Cardiac muscle cell (in vitro differentiated cells and primary cell): ENCODE data around the gene APOL1. TPM values are rescaled to one million over a fixed set of nuclear protein-coding genes. Genes with fewer than 3 reads are reported as not detected.
A peak's percentile ranks its signal among the peaks of the same experiment; 100 is the strongest.
"Not testable (repeated sequence)": the region's sequence is repeated elsewhere in the genome, so short reads cannot be mapped to it uniquely, and the experiment has no call there.

ENCODE experiments used
- DNase-seq, 2 donors: peaks; one replicate each; pipeline versions ENCODE4 v3.0.0 to v3.0.0-alpha.2; 2010 to 2017; ENCODE audit warnings: low read depth in 1 of 2, low spot score in 1 of 2
- H3K27ac ChIP-seq: fragments of 200-600 bp; sonication (generic); 2 replicates; pipeline ENCODE4 v1.5.1; 2016
- H3K27me3 ChIP-seq: fragments of 200-600 bp; sonication (generic); 2 replicates; pipeline ENCODE4 v1.6.0; 2016; ENCODE audit warnings: control low read depth
- H3K36me3 ChIP-seq: fragments of 200-600 bp; sonication (generic); 2 replicates; pipeline ENCODE4 v1.5.1; 2016; ENCODE audit warnings: control low read depth
- H3K4me1 ChIP-seq: fragments of 200-600 bp; sonication (generic); 2 replicates; pipeline ENCODE4 v1.8.1; 2017; ENCODE audit warnings: low read depth, mild to moderate bottlenecking, mixed run types
- H3K4me3 ChIP-seq: fragments of 200-600 bp; sonication (generic); 2 replicates; pipeline ENCODE4 v1.5.1; 2016; ENCODE audit warnings: mild to moderate bottlenecking
- H3K9me3 ChIP-seq: fragments of 200-600 bp; sonication (generic); 2 replicates; pipeline ENCODE4 v1.5.1; 2017; ENCODE audit warnings: low read depth, mild to moderate bottlenecking, control low read depth
- CTCF ChIP-seq: IDR thresholded peaks from 2 replicates; pipeline ENCODE4 v1.5.1; 2012; ENCODE audit warnings: low read depth, mild to moderate bottlenecking, low read length
- polyA plus RNA-seq: library from polyadenylated mRNA; unstranded; fragments of >200 nt; fragmentation: Nextera tagmentation; extraction: Ambion mirVana; gene quantifications from 2 replicates; pipeline ENCODE4 v1.2.1, GENCODE V29; 2016
- total RNA-seq: library from RNA; depleted of rRNA; stranded (reverse); fragments of >200 nt; gene quantifications from 2 replicates; pipeline ENCODE4 v1.2.3, GENCODE V29; 2016

APOL1 gene
- total and polyA plus RNA-seq, 2 experiments from 2014 or later = 0.06 TPM; not detected in 1

- no peaks in the 10 kb centered on the region for H3K27me3 ChIP-seq
- TF ChIP-seq CTCF = no peak
- DNase-seq = no peak
- H3K4me1 ChIP-seq = no peaks in the 10 kb centered on the region
- no peaks in the 10 kb centered on the region for H3K36me3 ChIP-seq
- H3K9me3 ChIP-seq = no peaks in the 10 kb centered on the region
- H3K4me3 ChIP-seq = no peak overlapping the region
- H3K27ac ChIP-seq = no peak overlapping the region
Observed at GRCh38 chr22:36267896-36268485, 15.1 kb downstream of the APOL1 start.

GRCh38 chr22:36271231-36271630, 18.3 kb downstream of the APOL1 start:
- not testable (repeated sequence) for H3K4me3 ChIP-seq, H3K27me3 ChIP-seq, H3K36me3 ChIP-seq, DNase-seq, H3K4me1 ChIP-seq, H3K9me3 ChIP-seq, H3K27ac ChIP-seq

- H3K27ac ChIP-seq = not testable (repeated sequence)
Observed at GRCh38 chr22:36271951-36272350, 19.0 kb downstream of the APOL1 start.

GRCh38 chr22:36274531-36274930, 21.6 kb downstream of the APOL1 start:
- TF ChIP-seq CTCF = no peak

More at GRCh38 chr22:36271951-36272350, 19.0 kb downstream of the APOL1 start:
- not testable (repeated sequence) for H3K9me3 ChIP-seq, DNase-seq, H3K4me1 ChIP-seq, H3K36me3 ChIP-seq, H3K27me3 ChIP-seq, H3K4me3 ChIP-seq

GRCh38 chr22:36277482-36278291, 24.8 kb downstream of the APOL1 start:
- Histone ChIP-seq H3K4me1 (no peaks in the 10 kb centered on the region), H3K27me3 (no peaks in the 10 kb centered on the region), H3K36me3 (peaks cover 14% of the 10 kb centered on the region), H3K27ac (no peak overlapping the region), H3K4me3 (no peak overlapping the region), H3K9me3 (no peaks in the 10 kb centered on the region)
- peak; percentile 77 for TF ChIP-seq CTCF
- peak; percentile 66 to 73 for DNase-seq

More at GRCh38 chr22:36274531-36274930, 21.6 kb downstream of the APOL1 start:
- no peaks in the 10 kb centered on the region for H3K27me3 ChIP-seq
- no peaks in the 10 kb centered on the region for H3K9me3 ChIP-seq
- no peak overlapping the region for H3K27ac ChIP-seq
- H3K36me3 ChIP-seq = no peaks in the 10 kb centered on the region
- DNase-seq = no peak
- H3K4me1 ChIP-seq = no peaks in the 10 kb centered on the region
- H3K4me3 ChIP-seq = no peak overlapping the region

- Histone ChIP-seq H3K9me3 (no peaks in the 10 kb centered on the region), H3K27me3 (no peaks in the 10 kb centered on the region), H3K4me1 (no peaks in the 10 kb centered on the region), H3K36me3 (peaks cover 21% of the 10 kb centered on the region), H3K4me3 (no peak overlapping the region), H3K27ac (no peak overlapping the region)
- peak in 1 of 2 donors; percentile 49 for DNase-seq
- TF ChIP-seq CTCF = no peak
Observed at GRCh38 chr22:36279219-36279666, 26.3 kb downstream of the APOL1 start.
